ACC112 (cell line): ENCODE results near the gene RBM12.
A peak's percentile ranks its signal among the peaks of the same experiment; 100 is the strongest.

ENCODE experiments used
- H2AFZ ChIP-seq: fragments of 200-600 bp; sonication (generic); one replicate; pipeline ENCODE4 v1.6.0; 2017; ENCODE audit warnings: antibody characterized with exemption, low read length; ENCODE audit not compliant: unreplicated experiment
- H3K27ac ChIP-seq: fragments of 200-600 bp; sonication (generic); 2 replicates; pipeline ENCODE4 v1.5.1; 2014; ENCODE audit warnings: low read depth, mild to moderate bottlenecking, antibody characterized with exemption, low read length, moderate library complexity
- H3K27me3 ChIP-seq: fragments of 200-600 bp; sonication (generic); 2 replicates; pipeline ENCODE4 v1.6.1; 2014; ENCODE audit warnings: mild to moderate bottlenecking, antibody characterized with exemption, low read length, moderate library complexity, mixed read lengths; ENCODE audit not compliant: insufficient read depth
- H3K36me3 ChIP-seq: fragments of 200-600 bp; sonication (generic); 2 replicates; pipeline ENCODE4 v1.6.1; 2016; ENCODE audit warnings: mild to moderate bottlenecking, antibody characterized with exemption, low read length, moderate library complexity, mixed read lengths; ENCODE audit not compliant: insufficient read depth
- H3K4me1 ChIP-seq: fragments of 200-600 bp; sonication (generic); one replicate; pipeline ENCODE4 v1.6.1; 2016; ENCODE audit warnings: low read length, mixed read lengths; ENCODE audit not compliant: insufficient read depth, unreplicated experiment, control insufficient read depth
- H3K4me3 ChIP-seq: fragments of 200-600 bp; sonication (generic); 2 replicates; pipeline ENCODE4 v1.5.1; 2014; ENCODE audit warnings: mild to moderate bottlenecking, low read depth, low read length
- H3K79me2 ChIP-seq: fragments of 200-600 bp; sonication (generic); one replicate; pipeline ENCODE4 v1.6.0; 2016; ENCODE audit warnings: low read length; ENCODE audit not compliant: control insufficient read depth, unreplicated experiment, insufficient read depth

Gene RBM12

GRCh38 chr20:35619196-35620095, 45.3 kb downstream of the RBM12 start:
- Histone ChIP-seq H2AFZ (no peak overlapping the region), H3K27ac (0 out of 2 replicates have a peak overlapping the region, but pooled peaks have one; percentile 14), H3K4me3 (peak overlapping the region; percentile 88)

GRCh38 chr20:35618263-35619131, 46.2 kb downstream of the RBM12 start:
- no peaks in the 10 kb centered on the region for H3K27me3 ChIP-seq
- H3K79me2 ChIP-seq: peaks cover 13% of the 10 kb centered on the region
- H3K36me3 ChIP-seq: 0 out of 2 replicates have a peak, but pooled peaks cover 6% of the 10 kb centered on the region
- peak overlapping the region; percentile 92 for H3K27ac ChIP-seq
- peak overlapping the region; percentile 88 for H3K4me3 ChIP-seq
- H3K4me1 ChIP-seq: peaks cover 4% of the 10 kb centered on the region
- no peak overlapping the region for H2AFZ ChIP-seq

More at GRCh38 chr20:35619196-35620095, 45.3 kb downstream of the RBM12 start:
- H3K79me2 ChIP-seq: peaks cover 13% of the 10 kb centered on the region
- 0 out of 2 replicates have a peak, but pooled peaks cover 6% of the 10 kb centered on the region for H3K36me3 ChIP-seq
- H3K27me3 ChIP-seq: no peaks in the 10 kb centered on the region
- H3K4me1 ChIP-seq: peaks cover 4% of the 10 kb centered on the region

GRCh38 chr20:35617397-35618262, 47.1 kb downstream of the RBM12 start:
- peaks cover 13% of the 10 kb centered on the region for H3K79me2 ChIP-seq
- peak overlapping the region; percentile 88 for H3K4me3 ChIP-seq
- H2AFZ ChIP-seq: no peak overlapping the region
- 0 out of 2 replicates have a peak, but pooled peaks cover 6% of the 10 kb centered on the region for H3K36me3 ChIP-seq
- peaks cover 4% of the 10 kb centered on the region for H3K4me1 ChIP-seq
- no peaks in the 10 kb centered on the region for H3K27me3 ChIP-seq
- H3K27ac ChIP-seq: peak overlapping the region; percentile 92

GRCh38 chr20:35616465-35617396, 48.0 kb downstream of the RBM12 start:
- Histone ChIP-seq H3K79me2 (peaks cover 13% of the 10 kb centered on the region), H3K4me1 (peaks cover 4% of the 10 kb centered on the region), H3K27me3 (no peaks in the 10 kb centered on the region), H3K27ac (peak overlapping the region; percentile 92), H2AFZ (no peak overlapping the region), H3K36me3 (0 out of 2 replicates have a peak, but pooled peaks cover 4% of the 10 kb centered on the region), H3K4me3 (peak overlapping the region; percentile 88)

- H3K36me3 ChIP-seq: no peaks in the 10 kb centered on the region
- no peaks in the 10 kb centered on the region for H3K27me3 ChIP-seq
- peak within 1 kb of the TSS; percentile 16 for H2AFZ ChIP-seq
- H3K4me1 ChIP-seq: peaks cover 4% of the 10 kb centered on the region
- peaks cover 13% of the 10 kb centered on the region for H3K79me2 ChIP-seq
- peak within 1 kb of the TSS; percentile 88 for H3K4me3 ChIP-seq
- peak within 1 kb of the TSS; percentile 92 for H3K27ac ChIP-seq
These were observed 48.8 kb downstream of the RBM12 start, which contains the start of gene SPAG4 for GRCh38 chr20:35615667-35616464. TSS of gene SPAG4 (plus strand) at chr20:35615829. CDS start at chr20:35616004, 175 bp downstream.

GRCh38 chr20:35611482-35611881, 53.2 kb downstream of the RBM12 start:
- H3K36me3 ChIP-seq: no peaks in the 10 kb centered on the region
- H2AFZ ChIP-seq: no peak overlapping the region
- peaks cover 10% of the 10 kb centered on the region for H3K4me1 ChIP-seq
- H3K27me3 ChIP-seq: no peaks in the 10 kb centered on the region
- H3K4me3 ChIP-seq: no peak overlapping the region
- no peaks in the 10 kb centered on the region for H3K79me2 ChIP-seq
- H3K27ac ChIP-seq: no peak overlapping the region

- no peak overlapping the region for H3K27ac ChIP-seq
- no peaks in the 10 kb centered on the region for H3K36me3 ChIP-seq
- H3K27me3 ChIP-seq: no peaks in the 10 kb centered on the region
- H3K79me2 ChIP-seq: no peaks in the 10 kb centered on the region
- no peak overlapping the region for H2AFZ ChIP-seq
- H3K4me3 ChIP-seq: no peak overlapping the region
- H3K4me1 ChIP-seq: peaks cover 10% of the 10 kb centered on the region
These were observed 53.8 kb downstream of the RBM12 start for GRCh38 chr20:35610833-35611427.

- H3K4me3 ChIP-seq: no peak overlapping the region
- no peak overlapping the region for H3K27ac ChIP-seq
- no peaks in the 10 kb centered on the region for H3K27me3 ChIP-seq
- no peaks in the 10 kb centered on the region for H3K79me2 ChIP-seq
- H3K4me1 ChIP-seq: peaks cover 10% of the 10 kb centered on the region
- H3K36me3 ChIP-seq: no peaks in the 10 kb centered on the region
- no peak overlapping the region for H2AFZ ChIP-seq
These were observed 57.5 kb downstream of the RBM12 start for GRCh38 chr20:35607003-35607735.
